H9 (cell line): Measurements from ENCODE around the gene FBN2. TPM values are rescaled to one million over a fixed set of nuclear protein-coding genes. Genes with fewer than 3 reads are reported as not detected.

Source experiments
- DNase-seq: peaks from one replicate; pipeline ENCODE4 v3.0.0-alpha.2; 2017
- H2AFZ ChIP-seq: one replicate; pipeline ENCODE4 v1.6.1; 2013; ENCODE audit warnings: mild to moderate bottlenecking, low read length, control low read depth, moderate library complexity
- H2AK5ac ChIP-seq: 2 replicates; pipeline ENCODE4 v1.6.1; 2013; ENCODE audit warnings: low read length, control low read depth, mixed read lengths; ENCODE audit not compliant: insufficient read length
- H2BK120ac ChIP-seq: one replicate; pipeline ENCODE4 v1.6.1; 2013; ENCODE audit warnings: low read depth, mild to moderate bottlenecking, low read length, control low read depth, inconsistent platforms; ENCODE audit not compliant: poor library complexity, severe bottlenecking
- H2BK12ac ChIP-seq: 2 replicates; pipeline ENCODE4 v1.6.1; 2013; ENCODE audit warnings: low read length, control low read depth, mixed read lengths, low read depth; ENCODE audit not compliant: insufficient read length
- H2BK15ac ChIP-seq: 2 replicates; pipeline ENCODE4 v1.6.1; 2013; ENCODE audit warnings: low read depth, low read length, control low read depth
- H2BK20ac ChIP-seq: one replicate; pipeline ENCODE4 v1.6.1; 2013; ENCODE audit warnings: low read depth, mild to moderate bottlenecking, low read length, control low read depth, inconsistent platforms; ENCODE audit not compliant: poor library complexity, severe bottlenecking
- H2BK5ac ChIP-seq: 2 replicates; pipeline ENCODE4 v1.6.1; 2013; ENCODE audit warnings: low read length, control low read depth, mixed read lengths; ENCODE audit not compliant: insufficient read length
- H3K14ac ChIP-seq: 2 replicates; pipeline ENCODE4 v1.6.1; 2013; ENCODE audit warnings: low read length, control low read depth; ENCODE audit not compliant: insufficient read depth
- H3K18ac ChIP-seq: 2 replicates; pipeline ENCODE4 v1.6.1; 2013; ENCODE audit warnings: low read depth, mild to moderate bottlenecking, mixed read lengths, low read length, control low read depth; ENCODE audit not compliant: insufficient read length
- H3K23ac ChIP-seq: 2 replicates; pipeline ENCODE4 v1.6.1; 2013; ENCODE audit warnings: low read length, control low read depth, mixed read lengths, low read depth; ENCODE audit not compliant: insufficient read length
- H3K23me2 ChIP-seq: 2 replicates; pipeline ENCODE4 v1.6.1; 2013; ENCODE audit warnings: low read depth, mild to moderate bottlenecking, mixed read lengths, low read length, control low read depth; ENCODE audit not compliant: insufficient read length, poor library complexity, severe bottlenecking
- H3K27ac ChIP-seq: 2 replicates; pipeline ENCODE4 v1.5.1; 2013; ENCODE audit warnings: low read length, control low read depth, mixed read lengths, low read depth; ENCODE audit not compliant: insufficient read length
- H3K27me3 ChIP-seq: 2 replicates; pipeline ENCODE4 v1.6.1; 2013; ENCODE audit warnings: low read length, control low read depth, inconsistent platforms; ENCODE audit not compliant: insufficient read depth
- H3K4ac ChIP-seq: 2 replicates; pipeline ENCODE4 v1.6.1; 2013; ENCODE audit warnings: low read depth, mild to moderate bottlenecking, control low read depth, inconsistent platforms, low read length, moderate library complexity
- H3K4me1 ChIP-seq: 2 replicates; pipeline ENCODE4 v1.6.1; 2013; ENCODE audit warnings: low read length, control low read depth, inconsistent platforms; ENCODE audit not compliant: insufficient read depth
- H3K4me2 ChIP-seq: 2 replicates; pipeline ENCODE4 v1.6.1; 2013; ENCODE audit warnings: low read length, control low read depth, mixed read lengths; ENCODE audit not compliant: insufficient read length, insufficient read depth
- H3K56ac ChIP-seq: 2 replicates; pipeline ENCODE4 v1.6.1; 2013; ENCODE audit warnings: low read depth, mild to moderate bottlenecking, mixed read lengths, low read length, control low read depth; ENCODE audit not compliant: insufficient read length
- H3K79me1 ChIP-seq: 2 replicates; pipeline ENCODE4 v1.6.1; 2013; ENCODE audit warnings: low read depth, mild to moderate bottlenecking, moderate library complexity, low read length, control low read depth, inconsistent platforms; ENCODE audit not compliant: insufficient read depth, poor library complexity, severe bottlenecking
- H3K79me2 ChIP-seq: 2 replicates; pipeline ENCODE4 v1.6.1; 2013; ENCODE audit warnings: low read length, control low read depth, inconsistent platforms; ENCODE audit not compliant: insufficient read depth
- H3K9ac ChIP-seq: 2 replicates; pipeline ENCODE4 v1.6.1; 2013; ENCODE audit warnings: low read length, control low read depth, mixed read lengths; ENCODE audit not compliant: insufficient read length; ENCODE audit errors: extremely low read depth
- H3K9me3 ChIP-seq: one replicate; pipeline ENCODE4 v1.6.1; 2013; ENCODE audit warnings: low read depth, low read length, inconsistent platforms; ENCODE audit not compliant: control insufficient read depth
- H3T11ph ChIP-seq: one replicate; pipeline ENCODE4 v1.6.1; 2013; ENCODE audit warnings: mild to moderate bottlenecking, low read length, control low read depth, inconsistent platforms
- H4K20me1 ChIP-seq: one replicate; pipeline ENCODE4 v1.6.1; 2013; ENCODE audit not compliant: control insufficient read depth, insufficient read length, insufficient read depth
- H4K5ac ChIP-seq: 2 replicates; pipeline ENCODE4 v1.6.1; 2013; ENCODE audit warnings: low read depth, mild to moderate bottlenecking, mixed read lengths, low read length, control low read depth; ENCODE audit not compliant: insufficient read length
- H4K8ac ChIP-seq: replicated peaks from 2 replicates; pipeline ENCODE4 v1.6.1; 2013; ENCODE audit warnings: low read length, control low read depth, mixed read lengths, low read depth; ENCODE audit not compliant: insufficient read length
- H4K91ac ChIP-seq: 2 replicates; pipeline ENCODE4 v1.6.1; 2013; ENCODE audit warnings: low read depth, mild to moderate bottlenecking, moderate library complexity, mixed read lengths, low read length, control low read depth; ENCODE audit not compliant: insufficient read length
- H3K27ac Mint-ChIP-seq, 3 experiments: 2 replicates in 2 of 3; 3 replicates in 1 of 3; pipeline ENCODE4 v1.8.0; 2020 to 2021; ENCODE audit warnings: mixed read lengths in 3 of 3, mild to moderate bottlenecking in 1 of 3, moderate library complexity in 1 of 3
- H3K27me3 Mint-ChIP-seq: 2 replicates; pipeline ENCODE4 v1.8.0; 2021; ENCODE audit warnings: low read depth, mild to moderate bottlenecking, moderate library complexity, mixed read lengths
- H3K36me3 Mint-ChIP-seq, 3 experiments: 2 replicates in 2 of 3; 3 replicates in 1 of 3; pipeline ENCODE4 v1.8.0; 2020 to 2021; ENCODE audit warnings: low read depth in 3 of 3, mixed read lengths in 3 of 3; ENCODE audit not compliant: insufficient read depth in 1 of 3
- H3K4me1 Mint-ChIP-seq, 2 experiments: 2 replicates each; pipeline ENCODE4 v1.8.0; 2020; ENCODE audit warnings: mixed read lengths in 2 of 2
- H3K4me3 Mint-ChIP-seq, 2 experiments: 2 replicates in 1 of 2; 3 replicates in 1 of 2; pipeline ENCODE4 v1.8.0; 2020 to 2021; ENCODE audit warnings: mild to moderate bottlenecking in 2 of 2, mixed read lengths in 2 of 2, moderate library complexity in 1 of 2
- H3K9me3 Mint-ChIP-seq, 2 experiments: 2 replicates in 1 of 2; 3 replicates in 1 of 2; pipeline ENCODE4 v1.8.0; 2020; ENCODE audit warnings: mild to moderate bottlenecking in 2 of 2, mixed read lengths in 2 of 2, moderate library complexity in 1 of 2
- WGBS: extraction: QIAGEN DNeasy Blood & Tissue Kit; methylation state at CpG from one replicate; pipeline ENCODE4 v1.1.7; 2013; ENCODE audit warnings: missing lambda C conversion rate, low lambda C conversion rate, mixed read lengths; ENCODE audit not compliant: insufficient read length; ENCODE audit errors: extremely low coverage; 5-methylcytosine and 5-hydroxymethylcytosine counted together
- total RNA-seq: library from RNA; stranded (reverse); gene quantifications from 2 replicates; pipeline ENCODE4 v1.2.1, GENCODE V29; 2021
- TF ChIP-seq, protein P1 (sequence below): fragments of 200-600 bp; sonication (generic); conservative IDR thresholded peaks from 3 replicates; pipeline ENCODE4 v1.8.0; 2021; ENCODE audit warnings: antibody characterized with exemption, mild to moderate bottlenecking

FBN2 gene
- total RNA-seq, 1 experiment from 2014 or later = 8.3 TPM

DNA sequence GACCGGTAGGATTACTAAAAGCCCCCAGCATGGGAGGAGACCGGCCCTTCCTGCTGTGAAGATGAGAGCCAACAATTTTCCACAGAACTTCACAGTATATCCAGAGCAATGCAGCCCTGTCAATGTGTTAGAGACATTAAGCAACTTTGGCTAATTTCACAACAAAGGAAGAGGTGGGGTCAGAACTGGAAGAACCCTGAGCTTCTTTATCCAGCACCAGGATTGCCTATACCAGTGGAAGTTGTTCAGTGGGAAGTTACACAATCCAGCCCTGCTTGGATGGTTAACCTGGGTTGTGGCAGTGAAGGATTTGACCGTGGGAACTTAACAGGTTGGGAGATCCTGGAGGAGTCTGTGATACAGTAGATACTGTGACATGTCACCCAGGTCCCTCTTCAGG, 197.0 kb downstream of the FBN2 start:
- Histone ChIP-seq H3K4me2 (no peak overlapping the region), H2AFZ (no peak overlapping the region), H3K18ac (no peak overlapping the region), H2BK120ac (no peak overlapping the region), H3K27me3 (no peaks in the 10 kb centered on the region), H2BK5ac (no peak overlapping the region), H2AK5ac (no peak overlapping the region), H3K56ac (no peak overlapping the region), H3K9ac (no peak overlapping the region), H2BK12ac (no peak overlapping the region), H2BK20ac (no peak overlapping the region), H3K23me2 (no peaks in the 10 kb centered on the region), H3K23ac (no peak overlapping the region), H2BK15ac (no peak overlapping the region), H3K4ac (no peak overlapping the region), H3K27ac (no peak overlapping the region), H3K9me3 (no peaks in the 10 kb centered on the region), H3T11ph (no peak overlapping the region), H4K8ac (no peak overlapping the region), H4K91ac (no peak overlapping the region), H3K4me1 (no peaks in the 10 kb centered on the region), H4K5ac (no peak overlapping the region), H3K79me2 (no peaks in the 10 kb centered on the region), H3K14ac (no peak overlapping the region), H4K20me1 (no peaks in the 10 kb centered on the region), H3K79me1 (no peaks in the 10 kb centered on the region)
- Mint-ChIP-seq H3K27ac (no peak overlapping the region), H3K4me1 (no peaks in the 10 kb centered on the region; a peak in 2 of 4 replicates), H3K4me3 (no peak overlapping the region), H3K9me3 (no peaks in the 10 kb centered on the region), H3K27me3 (no peaks in the 10 kb centered on the region), H3K36me3 (peaks cover 8 to 32% (median 23%) of the 10 kb centered on the region in 3 experiments; a peak in 6 of 7 replicates)
- no peak for DNase-seq
- TF ChIP-seq, protein P1, sequence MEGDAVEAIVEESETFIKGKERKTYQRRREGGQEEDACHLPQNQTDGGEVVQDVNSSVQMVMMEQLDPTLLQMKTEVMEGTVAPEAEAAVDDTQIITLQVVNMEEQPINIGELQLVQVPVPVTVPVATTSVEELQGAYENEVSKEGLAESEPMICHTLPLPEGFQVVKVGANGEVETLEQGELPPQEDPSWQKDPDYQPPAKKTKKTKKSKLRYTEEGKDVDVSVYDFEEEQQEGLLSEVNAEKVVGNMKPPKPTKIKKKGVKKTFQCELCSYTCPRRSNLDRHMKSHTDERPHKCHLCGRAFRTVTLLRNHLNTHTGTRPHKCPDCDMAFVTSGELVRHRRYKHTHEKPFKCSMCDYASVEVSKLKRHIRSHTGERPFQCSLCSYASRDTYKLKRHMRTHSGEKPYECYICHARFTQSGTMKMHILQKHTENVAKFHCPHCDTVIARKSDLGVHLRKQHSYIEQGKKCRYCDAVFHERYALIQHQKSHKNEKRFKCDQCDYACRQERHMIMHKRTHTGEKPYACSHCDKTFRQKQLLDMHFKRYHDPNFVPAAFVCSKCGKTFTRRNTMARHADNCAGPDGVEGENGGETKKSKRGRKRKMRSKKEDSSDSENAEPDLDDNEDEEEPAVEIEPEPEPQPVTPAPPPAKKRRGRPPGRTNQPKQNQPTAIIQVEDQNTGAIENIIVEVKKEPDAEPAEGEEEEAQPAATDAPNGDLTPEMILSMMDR = no peak
- WGBS = no CpG with 5 or more reads among the region's 3 CpGs
